Vagina (tissue), 2 donors: ENCODE measurements around the gene RAB39B. TPM values are rescaled to one million over a fixed set of nuclear protein-coding genes. Genes with fewer than 3 reads are reported as not detected.

Source experiments
- DNase-seq, 2 donors: peaks; one replicate each; pipeline ENCODE4 v3.0.0-alpha.2; 2017; ENCODE audit errors: extremely low spot score in 2 of 2
- H3K27ac ChIP-seq: fragments of 200-600 bp; sonication (generic); one replicate; pipeline ENCODE4 v1.5.1; 2019
- H3K27me3 ChIP-seq: fragments of 200-600 bp; sonication (generic); one replicate; pipeline ENCODE4 v1.5.1; 2019
- H3K36me3 ChIP-seq, 2 donors: fragments of 200-600 bp; sonication (generic); one replicate each; pipeline ENCODE4 v1.5.1; 2017 to 2019
- H3K4me1 ChIP-seq: fragments of 200-600 bp; sonication (generic); one replicate; pipeline ENCODE4 v1.5.1; 2019
- H3K4me3 ChIP-seq, 2 donors: fragments of 200-600 bp; sonication (generic); 1 replicate in 1 of 2; 2 replicates in 1 of 2; pipeline ENCODE4 v1.5.1; 2016 to 2019
- H3K9me3 ChIP-seq: fragments of 200-600 bp; sonication (generic); one replicate; pipeline ENCODE4 v1.5.1; 2019
- POLR2A ChIP-seq, 2 donors: fragments of 450-650 bp; IDR thresholded peaks; one replicate each; pipeline ENCODE4 v1.6.1; 2017; ENCODE audit warnings: antibody characterized with exemption in 2 of 2, mild to moderate bottlenecking in 2 of 2, moderate library complexity in 2 of 2
- POLR2AphosphoS5 ChIP-seq, 2 donors: sonication (generic); formaldehyde crosslinking; IDR thresholded peaks; one replicate each; pipeline ENCODE4 v1.9.0; 2017; ENCODE audit warnings: antibody characterized with exemption in 2 of 2, mild to moderate bottlenecking in 2 of 2, low read depth in 1 of 2; ENCODE audit not compliant: insufficient read depth in 1 of 2
- intact Hi-C: fragments of 100-400 bp; cut with DNase I; formaldehyde crosslinking; loops from one replicate; pipeline ENCODE4 v1.15.1; 2023
- total RNA-seq: library from RNA; depleted of rRNA; stranded (reverse); fragments of >200 nt; gene quantifications from one replicate; pipeline ENCODE4 v1.2.3, GENCODE V29; 2016
- TF ChIP-seq, protein P1 (sequence below), 3 experiments: fragments of 450-650 bp in 2 of 3; fragments of 200-600 bp in 1 of 3; sonication (generic) in 1 of 3; IDR thresholded peaks; one replicate each; pipeline ENCODE4 v1.5.1; 2017 to 2019; ENCODE audit warnings: antibody characterized with exemption in 3 of 3, mild to moderate bottlenecking in 2 of 3, moderate library complexity in 2 of 3

RAB39B gene
- total RNA-seq, 1 donor from 2014 or later, result 0.74 TPM

- H3K9me3 ChIP-seq, result no peaks in the 10 kb centered on the region
- H3K4me3 ChIP-seq, result no peak overlapping the region
- H3K4me1 ChIP-seq, result no peaks in the 10 kb centered on the region
- H3K27me3 ChIP-seq, result no peaks in the 10 kb centered on the region
- TF ChIP-seq POLR2AphosphoS5 (IDR thresholded peaks at IDR 0.05; ENCODE audit: insufficient read depth in 1 of 2, low read depth in 1 of 2), result no peak
- no peak for TF ChIP-seq POLR2A (IDR thresholded peaks at IDR 0.05)
- TF ChIP-seq, protein P1, sequence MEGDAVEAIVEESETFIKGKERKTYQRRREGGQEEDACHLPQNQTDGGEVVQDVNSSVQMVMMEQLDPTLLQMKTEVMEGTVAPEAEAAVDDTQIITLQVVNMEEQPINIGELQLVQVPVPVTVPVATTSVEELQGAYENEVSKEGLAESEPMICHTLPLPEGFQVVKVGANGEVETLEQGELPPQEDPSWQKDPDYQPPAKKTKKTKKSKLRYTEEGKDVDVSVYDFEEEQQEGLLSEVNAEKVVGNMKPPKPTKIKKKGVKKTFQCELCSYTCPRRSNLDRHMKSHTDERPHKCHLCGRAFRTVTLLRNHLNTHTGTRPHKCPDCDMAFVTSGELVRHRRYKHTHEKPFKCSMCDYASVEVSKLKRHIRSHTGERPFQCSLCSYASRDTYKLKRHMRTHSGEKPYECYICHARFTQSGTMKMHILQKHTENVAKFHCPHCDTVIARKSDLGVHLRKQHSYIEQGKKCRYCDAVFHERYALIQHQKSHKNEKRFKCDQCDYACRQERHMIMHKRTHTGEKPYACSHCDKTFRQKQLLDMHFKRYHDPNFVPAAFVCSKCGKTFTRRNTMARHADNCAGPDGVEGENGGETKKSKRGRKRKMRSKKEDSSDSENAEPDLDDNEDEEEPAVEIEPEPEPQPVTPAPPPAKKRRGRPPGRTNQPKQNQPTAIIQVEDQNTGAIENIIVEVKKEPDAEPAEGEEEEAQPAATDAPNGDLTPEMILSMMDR (IDR thresholded peaks at IDR 0.05), result no peak
- intact Hi-C loops, result no loop called here
- H3K27ac ChIP-seq, result no peak overlapping the region
- DNase-seq, result no peak
- H3K36me3 ChIP-seq, result no peaks in the 10 kb centered on the region
These were observed 17.5 kb downstream of the RAB39B start for GRCh38 chrX:155246748-155247147.

- TF ChIP-seq, protein P1 (IDR thresholded peaks at IDR 0.05), result no peak
- TF ChIP-seq POLR2A (IDR thresholded peaks at IDR 0.05), result no peak
- no peak for TF ChIP-seq POLR2AphosphoS5 (IDR thresholded peaks at IDR 0.05; ENCODE audit: insufficient read depth in 1 of 2, low read depth in 1 of 2)
- H3K4me1 ChIP-seq, result no peaks in the 10 kb centered on the region
- no peaks in the 10 kb centered on the region for H3K27me3 ChIP-seq
- DNase-seq, result no peak
- no peak overlapping the region for H3K4me3 ChIP-seq
- no peak overlapping the region for H3K27ac ChIP-seq
- intact Hi-C loops, result no loop called here
- H3K36me3 ChIP-seq, result no peaks in the 10 kb centered on the region
- H3K9me3 ChIP-seq, result no peaks in the 10 kb centered on the region
These were observed 22.0 kb downstream of the RAB39B start for GRCh38 chrX:155242300-155242699.

DNA sequence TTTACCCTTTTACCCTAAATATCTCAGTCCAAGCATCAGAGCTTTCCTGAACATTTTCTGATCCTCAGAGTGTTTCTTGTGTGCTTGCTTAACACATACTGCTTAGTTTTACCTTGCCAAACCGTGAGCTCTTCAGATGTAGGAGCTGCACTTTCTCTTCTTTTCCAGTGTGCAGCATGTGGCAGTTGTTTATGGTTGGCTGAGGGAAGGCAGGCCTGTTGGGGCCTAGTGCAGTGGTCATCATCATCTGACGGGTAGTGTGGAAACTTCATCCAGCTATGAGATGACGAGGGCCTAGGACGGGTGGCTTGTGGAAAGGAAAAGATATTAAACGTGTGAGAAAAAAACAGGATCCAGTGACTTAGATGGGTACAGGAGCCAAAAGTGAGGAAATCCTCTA lies 26.6 kb downstream of the RAB39B start:
- H3K9me3 ChIP-seq, result no peaks in the 10 kb centered on the region
- H3K27ac ChIP-seq, result no peak overlapping the region
- H3K36me3 ChIP-seq, result no peaks in the 10 kb centered on the region
- H3K4me1 ChIP-seq, result no peaks in the 10 kb centered on the region
- no peaks in the 10 kb centered on the region for H3K27me3 ChIP-seq
- no peak overlapping the region for H3K4me3 ChIP-seq
- no peak for DNase-seq
- TF ChIP-seq POLR2AphosphoS5 (IDR thresholded peaks at IDR 0.05; ENCODE audit: insufficient read depth in 1 of 2, low read depth in 1 of 2), result no peak
- TF ChIP-seq, protein P1 (IDR thresholded peaks at IDR 0.05), result no peak
- TF ChIP-seq POLR2A (IDR thresholded peaks at IDR 0.05), result no peak
- intact Hi-C loops, result no loop called here

- no peak for DNase-seq
- no peaks in the 10 kb centered on the region for H3K4me1 ChIP-seq
- H3K4me3 ChIP-seq, result no peak overlapping the region
- H3K27ac ChIP-seq, result no peak overlapping the region
- intact Hi-C loops, result no loop called here
- no peaks in the 10 kb centered on the region for H3K36me3 ChIP-seq
- H3K27me3 ChIP-seq, result no peaks in the 10 kb centered on the region
- TF ChIP-seq, protein P1 (IDR thresholded peaks at IDR 0.05), result no peak
- no peak for TF ChIP-seq POLR2A (IDR thresholded peaks at IDR 0.05)
- no peaks in the 10 kb centered on the region for H3K9me3 ChIP-seq
These were observed 28.4 kb downstream of the RAB39B start for GRCh38 chrX:155235891-155236290.

DNA sequence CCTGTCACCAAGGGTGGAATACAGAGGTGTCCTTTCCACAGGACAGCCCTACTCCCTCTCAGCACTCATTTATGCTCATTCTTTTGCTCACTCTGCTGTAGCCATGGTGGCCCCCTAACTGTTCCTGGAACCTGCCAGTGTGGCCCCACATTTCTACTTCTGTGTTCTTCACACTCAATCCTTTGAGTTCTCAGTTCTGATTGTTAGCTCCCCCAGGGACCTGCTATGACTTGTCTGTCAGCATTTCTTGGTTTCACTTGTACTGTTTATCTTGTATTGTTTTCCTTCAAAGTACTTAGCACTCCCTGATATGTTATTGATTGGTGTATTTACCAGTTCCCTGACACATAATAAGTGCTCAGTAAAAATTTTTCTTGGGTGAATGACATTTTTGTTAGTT lies 33.1 kb downstream of the RAB39B start:
- Histone ChIP-seq H3K27me3 (no peaks in the 10 kb centered on the region), H3K9me3 (no peaks in the 10 kb centered on the region), H3K4me3 (no peak overlapping the region), H3K27ac (no peak overlapping the region), H3K4me1 (no peaks in the 10 kb centered on the region), H3K36me3 (peaks cover 0 to 12% of the 10 kb centered on the region in 2 donors)
- DNase-seq, result no peak
- TF ChIP-seq, protein P1 (IDR thresholded peaks at IDR 0.05), result no peak
- TF ChIP-seq POLR2AphosphoS5 (IDR thresholded peaks at IDR 0.05; ENCODE audit: insufficient read depth in 1 of 2, low read depth in 1 of 2) (no peak), POLR2A (IDR thresholded peaks at IDR 0.05) (no peak)
- intact Hi-C loops, result no loop called here
